ENCODE results near the gene SLC14A1. TPM values are rescaled to one million over a fixed set of nuclear protein-coding genes. Genes with fewer than 3 reads are reported as not detected.

SLC14A1 gene
- polyA plus RNA-seq, 1 donor from 2014 or later: not detected

GRCh38 chr18:45688113-45688512 is 35.9 kb upstream of the SLC14A1 start:
- H3K36me3 ChIP-seq (ENCODE audit: insufficient read depth, low read length): no peaks in the 10 kb centered on the region
- TF ChIP-seq EP300 (conservative IDR thresholded peaks at IDR 0.05; ENCODE audit: poor library complexity, severe bottlenecking): no peak
- TF ChIP-seq MXI1 (conservative IDR thresholded peaks at IDR 0.05; ENCODE audit: poor library complexity, severe bottlenecking): no peak
- no peak for TF ChIP-seq RAD21 (conservative IDR thresholded peaks at IDR 0.05)
- TF ChIP-seq EZH2 (IDR thresholded peaks at IDR 0.05; ENCODE audit: borderline replicate concordance, insufficient read depth, low read length, poor library complexity, severe bottlenecking): no peak
- no peak for TF ChIP-seq POLR2AphosphoS5 (IDR thresholded peaks at IDR 0.05)
- TF ChIP-seq REST (IDR thresholded peaks at IDR 0.05; ENCODE audit: borderline replicate concordance): no peak
- TF ChIP-seq SMC3 (conservative IDR thresholded peaks at IDR 0.05; ENCODE audit: poor library complexity): no peak
- no peak for TF ChIP-seq TAF1 (IDR thresholded peaks at IDR 0.05; ENCODE audit: low read depth)
- TF ChIP-seq, protein P1, sequence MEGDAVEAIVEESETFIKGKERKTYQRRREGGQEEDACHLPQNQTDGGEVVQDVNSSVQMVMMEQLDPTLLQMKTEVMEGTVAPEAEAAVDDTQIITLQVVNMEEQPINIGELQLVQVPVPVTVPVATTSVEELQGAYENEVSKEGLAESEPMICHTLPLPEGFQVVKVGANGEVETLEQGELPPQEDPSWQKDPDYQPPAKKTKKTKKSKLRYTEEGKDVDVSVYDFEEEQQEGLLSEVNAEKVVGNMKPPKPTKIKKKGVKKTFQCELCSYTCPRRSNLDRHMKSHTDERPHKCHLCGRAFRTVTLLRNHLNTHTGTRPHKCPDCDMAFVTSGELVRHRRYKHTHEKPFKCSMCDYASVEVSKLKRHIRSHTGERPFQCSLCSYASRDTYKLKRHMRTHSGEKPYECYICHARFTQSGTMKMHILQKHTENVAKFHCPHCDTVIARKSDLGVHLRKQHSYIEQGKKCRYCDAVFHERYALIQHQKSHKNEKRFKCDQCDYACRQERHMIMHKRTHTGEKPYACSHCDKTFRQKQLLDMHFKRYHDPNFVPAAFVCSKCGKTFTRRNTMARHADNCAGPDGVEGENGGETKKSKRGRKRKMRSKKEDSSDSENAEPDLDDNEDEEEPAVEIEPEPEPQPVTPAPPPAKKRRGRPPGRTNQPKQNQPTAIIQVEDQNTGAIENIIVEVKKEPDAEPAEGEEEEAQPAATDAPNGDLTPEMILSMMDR (IDR thresholded peaks at IDR 0.05; ENCODE audit: poor library complexity, severe bottlenecking): no peak
- H3K27ac ChIP-seq (ENCODE audit: low read length): no peak overlapping the region
- no peaks in the 10 kb centered on the region for H3K9me2 ChIP-seq (ENCODE audit: insufficient read depth, low read length)
- H3F3A ChIP-seq (ENCODE audit: insufficient read depth, low read length, poor library complexity, severe bottlenecking): no peaks in the 10 kb centered on the region
- no peak overlapping the region for H3K4me2 ChIP-seq (ENCODE audit: low read length)
- H3K27me3 ChIP-seq (ENCODE audit: insufficient read depth, low read depth, low read length): no peaks in the 10 kb centered on the region
- no peaks in the 10 kb centered on the region for H3K79me2 ChIP-seq (replicated peaks; ENCODE audit: insufficient read depth, low read length)
- H3K4me3 ChIP-seq (ENCODE audit: low read length): no peak overlapping the region
- H3K9ac ChIP-seq (ENCODE audit: low read length): no peak overlapping the region
- no peaks in the 10 kb centered on the region for H3K9me3 ChIP-seq (ENCODE audit: low read length)
- no peaks in the 10 kb centered on the region for H4K20me1 ChIP-seq (ENCODE audit: insufficient read depth)
- no peak overlapping the region for H2AFZ ChIP-seq (ENCODE audit: low read depth, low read length)

GRCh38 chr18:45688833-45689232 is 35.1 kb upstream of the SLC14A1 start:
- no peaks in the 10 kb centered on the region for H3K9me2 ChIP-seq (ENCODE audit: insufficient read depth, low read length)
- no peaks in the 10 kb centered on the region for H3K27me3 ChIP-seq (ENCODE audit: insufficient read depth, low read depth, low read length)
- H3K79me2 ChIP-seq (replicated peaks; ENCODE audit: insufficient read depth, low read length): no peaks in the 10 kb centered on the region
- no peak overlapping the region for H3K4me2 ChIP-seq (ENCODE audit: low read length)
- no peak overlapping the region for H3K9ac ChIP-seq (ENCODE audit: low read length)
- no peaks in the 10 kb centered on the region for H4K20me1 ChIP-seq (ENCODE audit: insufficient read depth)
- H3F3A ChIP-seq (ENCODE audit: insufficient read depth, low read length, poor library complexity, severe bottlenecking): no peaks in the 10 kb centered on the region
- no peaks in the 10 kb centered on the region for H3K9me3 ChIP-seq (ENCODE audit: low read length)
- H3K4me3 ChIP-seq (ENCODE audit: low read length): no peak overlapping the region
- no peak overlapping the region for H2AFZ ChIP-seq (ENCODE audit: low read depth, low read length)
- no peak for TF ChIP-seq RAD21 (conservative IDR thresholded peaks at IDR 0.05)
- no peak for TF ChIP-seq POLR2AphosphoS5 (IDR thresholded peaks at IDR 0.05)
- TF ChIP-seq MXI1 (conservative IDR thresholded peaks at IDR 0.05; ENCODE audit: poor library complexity, severe bottlenecking): no peak
- no peak for TF ChIP-seq REST (IDR thresholded peaks at IDR 0.05; ENCODE audit: borderline replicate concordance)
- no peak for TF ChIP-seq TAF1 (IDR thresholded peaks at IDR 0.05; ENCODE audit: low read depth)
- H3K36me3 ChIP-seq (ENCODE audit: insufficient read depth, low read length): no peaks in the 10 kb centered on the region
- no peak overlapping the region for H3K27ac ChIP-seq (ENCODE audit: low read length)

Data from neural cell (in vitro differentiated cells).